HG03139 (cell line): ENCODE results near the gene OR14A16.

Source experiments
- ATAC-seq: cut with Tn5 transposase; IDR thresholded peaks from one replicate; pipeline ENCODE4 v1.9.1; 2021; ENCODE audit not compliant: unreplicated experiment

Gene OR14A16

GRCh38 chr1:247769603-247770002 is 54.3 kb downstream of the OR14A16 start:
- no peak for ATAC-seq
